T-helper 1 cell treated with Interleukin-12 subunit alpha and Interleukin-12 subunit beta and Interleukin-4 antibody, amounts not matched to agents 30 ng/mL and 1 ng/mL, for 36 hours (primary cell): ENCODE results near the gene YBX3. TPM values are rescaled to one million over a fixed set of nuclear protein-coding genes. Genes with fewer than 3 reads are reported as not detected.
"Not testable (repeated sequence)": the region's sequence is repeated elsewhere in the genome, so short reads cannot be mapped to it uniquely, and the experiment has no call there.

Source experiments
- intact Hi-C: fragments of 100-400 bp; cut with micrococcal nuclease; formaldehyde crosslinking; loops from one replicate; pipeline ENCODE4 v1.15.1; 2024
- total RNA-seq: library from RNA; stranded (reverse); gene quantifications from 2 replicates; pipeline ENCODE4 v1.2.3, GENCODE V29; 2022

YBX3 gene
- total RNA-seq: 89.2 and 92.2 TPM in 2 replicates

GRCh38 chr12:10722905-10723746 lies at the start of gene YBX3:
Gene YBX3, minus strand, starts transcription at chr12:10723323. Its CDS starts 212 bp downstream, at chr12:10723111.
- intact Hi-C loops: loop anchor here (1.0 to 10.0 kb wide), 9 partner anchors 18 to 932 kb away; partner anchors contain the start of genes CLEC2B, GABARAPL1, MAGOHB and SMIM10L1

GRCh38 chr12:10771132-10771733 lies 48.1 kb upstream of the YBX3 start:
- intact Hi-C loops: loop anchor here (1.0 to 5.0 kb wide), 4 partner anchors 428 to 1556 kb away; no protein-coding TSS in a partner anchor

- intact Hi-C loops: no loop called here
Measured at GRCh38 chr12:10759657-10760056, 36.5 kb upstream of the YBX3 start.

GRCh38 chr12:10756194-10756593 lies 33.1 kb upstream of the YBX3 start:
- intact Hi-C loops: no loop called here

DNA sequence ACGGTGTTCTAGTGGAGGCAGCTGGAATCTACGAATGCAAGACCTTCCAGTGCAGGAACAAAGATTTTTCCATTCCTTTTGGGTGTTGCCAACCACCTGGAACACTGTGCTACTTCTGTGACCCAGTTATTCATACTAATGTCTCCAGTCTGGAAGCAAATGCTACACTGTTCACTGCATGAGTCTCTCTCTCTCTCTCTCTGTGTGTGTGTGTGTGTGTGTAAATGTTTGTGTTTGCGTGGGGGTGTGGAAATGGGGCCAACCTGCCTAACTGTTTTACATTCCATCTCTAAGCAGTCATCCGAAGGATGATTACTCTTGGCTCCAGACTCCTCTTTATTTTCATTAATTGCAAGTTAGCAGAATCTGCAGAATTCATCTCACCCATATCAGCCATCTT lies 29.9 kb upstream of the YBX3 start:
- intact Hi-C loops: loop anchor here (5.0 kb wide), 2 partner anchors 391 to 444 kb away; no protein-coding TSS in a partner anchor

DNA sequence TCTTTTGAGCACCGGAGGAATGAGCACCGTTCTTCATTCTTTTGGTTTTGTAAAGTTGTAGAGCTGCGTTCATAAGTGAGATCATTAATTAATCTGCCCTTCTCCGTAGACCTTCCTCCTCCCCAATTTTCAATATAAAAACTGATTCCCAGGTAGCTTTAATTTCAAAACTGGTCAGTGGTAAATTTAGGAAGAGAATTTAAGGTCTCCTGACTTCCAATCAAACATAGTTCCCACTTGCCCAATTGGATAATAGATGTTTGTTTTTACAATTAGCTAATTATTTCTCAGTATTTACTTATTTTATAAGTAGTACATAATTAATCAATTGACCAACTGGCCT lies 27.2 kb upstream of the YBX3 start:
- intact Hi-C loops: loop anchor here (1.0 to 5.0 kb wide), 13 partner anchors 27 to 736 kb away; partner anchors contain the start of genes MAGOHB, SMIM10L1, STYK1 and YBX3

DNA sequence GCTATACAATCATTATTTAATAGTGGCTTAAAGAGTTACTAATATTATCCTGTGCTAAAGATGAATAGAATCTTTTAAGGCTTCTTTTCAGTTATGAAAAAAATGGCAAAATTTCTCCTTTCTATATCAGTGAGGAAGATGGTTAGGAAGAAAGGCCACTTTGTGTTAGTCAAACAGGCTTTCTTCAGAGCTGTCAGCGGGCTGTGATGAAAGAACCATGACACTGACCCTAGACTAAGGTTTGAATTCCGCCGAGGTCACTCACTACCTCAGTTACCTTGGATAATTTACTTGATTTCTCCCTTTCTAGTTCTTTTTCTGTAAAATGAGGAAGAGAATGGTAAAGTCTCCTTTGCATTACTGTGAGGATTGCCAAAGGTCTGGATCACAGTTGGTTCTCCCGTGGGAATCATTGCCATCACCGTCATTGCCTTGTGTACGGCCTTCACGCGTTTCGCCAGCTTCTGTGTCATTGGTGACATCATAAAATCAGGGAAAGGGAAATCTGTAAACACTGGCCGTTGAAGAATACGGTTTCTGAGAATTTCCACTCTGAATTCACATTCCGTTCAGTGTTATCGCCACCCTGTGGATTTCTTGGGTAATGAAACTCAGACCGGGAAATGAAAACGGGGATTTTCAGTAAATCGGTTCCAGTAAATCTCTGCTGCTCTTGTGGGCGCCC lies 26.7 kb upstream of the YBX3 start:
- intact Hi-C loops: loop anchor here (1.0 to 5.0 kb wide), 13 partner anchors 27 to 736 kb away; partner anchors contain the start of genes MAGOHB, SMIM10L1, STYK1 and YBX3

DNA sequence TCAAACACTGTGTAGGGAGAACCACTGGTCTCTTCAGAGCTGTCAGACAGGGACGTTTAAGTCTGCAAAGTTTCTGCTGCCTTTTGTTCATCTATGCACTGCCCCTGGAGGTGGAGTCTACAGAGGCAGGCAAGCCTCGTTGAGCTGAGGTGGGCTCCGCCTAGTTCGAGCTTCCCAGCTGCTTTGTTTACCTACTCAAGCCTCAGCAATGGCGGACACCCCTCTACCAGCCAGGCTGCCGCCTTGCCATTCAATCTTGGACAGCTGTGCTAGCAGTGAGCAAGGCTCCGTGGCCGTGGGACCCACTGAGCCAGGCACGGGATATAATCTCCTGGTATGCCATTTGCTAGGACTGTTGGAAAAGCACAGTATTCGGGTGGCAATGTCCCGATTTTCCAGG lies 24.6 kb upstream of the YBX3 start:
- intact Hi-C loops: no loop called here

GRCh38 chr12:10743420-10743819 lies 20.3 kb upstream of the YBX3 start:
- intact Hi-C loops: not testable (repeated sequence)

GRCh38 chr12:10741845-10742244 lies 18.7 kb upstream of the YBX3 start:
- intact Hi-C loops: loop anchor here (2.0 kb wide), 1 partner anchor 19 kb away; the partner anchor contains the start of gene YBX3

DNA sequence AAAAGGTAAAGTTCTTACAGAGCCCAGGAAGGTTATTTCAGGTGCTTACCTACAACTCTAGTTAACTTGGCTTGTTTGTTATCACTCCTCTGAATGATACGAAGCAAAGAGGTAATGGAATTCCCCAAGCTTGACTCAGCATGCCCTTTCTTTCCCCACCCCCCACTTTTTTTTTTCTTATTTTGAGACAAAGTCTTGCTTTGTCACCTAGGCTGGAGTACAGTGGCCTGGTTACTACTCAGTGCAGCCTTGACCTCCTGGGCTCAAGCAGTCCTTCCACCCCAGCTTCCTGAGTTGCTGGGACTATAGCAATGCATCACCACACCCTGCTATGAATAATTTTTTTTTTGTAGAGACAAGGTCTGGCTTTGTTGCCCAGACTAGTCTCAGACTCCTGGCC lies 17.1 kb upstream of the YBX3 start:
- intact Hi-C loops: loop anchor here (2.0 kb wide), 1 partner anchor 17 kb away; the partner anchor contains the start of gene YBX3

DNA sequence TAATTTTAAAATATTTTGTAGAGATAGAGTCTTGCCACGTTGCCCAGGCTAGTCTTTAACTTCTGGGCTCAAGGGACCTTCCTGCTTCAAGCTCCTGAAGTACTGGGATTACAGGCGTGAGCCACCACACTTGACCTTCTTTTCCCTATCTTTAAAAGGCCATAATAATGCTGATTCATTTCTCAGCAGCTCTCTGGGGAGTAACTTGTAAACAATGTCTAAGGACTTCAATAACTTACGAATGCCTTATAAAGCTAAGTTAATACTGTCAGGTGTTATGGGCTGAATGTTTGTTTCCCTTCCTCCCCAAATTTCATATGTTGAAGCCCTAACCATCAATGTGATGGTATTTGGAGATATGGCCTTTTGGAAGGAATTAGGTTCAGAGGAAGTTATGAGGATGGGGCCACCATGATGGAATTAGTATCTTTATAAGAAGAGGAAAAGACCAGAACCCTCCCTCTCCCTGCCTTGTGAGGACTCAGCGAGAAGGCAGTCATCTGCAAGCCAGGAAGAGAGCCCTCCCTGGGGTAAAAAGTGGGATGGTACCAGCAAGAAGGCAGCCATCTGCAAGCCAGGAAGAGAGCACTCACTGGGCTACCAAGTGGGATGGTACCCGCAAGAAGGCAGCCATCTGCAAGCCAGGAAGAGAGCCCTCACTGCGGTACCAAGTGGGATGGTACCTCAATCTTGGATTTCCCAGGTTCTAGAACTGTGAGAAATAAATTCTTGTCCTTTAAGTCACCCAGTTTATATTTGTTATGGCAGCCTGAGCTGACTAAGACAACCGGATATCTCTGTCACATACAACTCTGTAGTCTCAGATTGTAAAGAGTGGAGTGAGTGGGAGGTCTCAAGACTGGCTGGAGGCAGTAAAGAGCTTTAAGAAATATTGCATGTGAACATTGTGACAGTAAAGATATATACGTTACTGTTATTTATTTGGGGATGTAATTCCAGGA lies 16.3 kb upstream of the YBX3 start:
- intact Hi-C loops: loop anchor here (2.0 kb wide), 1 partner anchor 17 kb away; the partner anchor contains the start of gene YBX3

GRCh38 chr12:10737249-10737648 lies 14.1 kb upstream of the YBX3 start:
- intact Hi-C loops: no loop called here

DNA sequence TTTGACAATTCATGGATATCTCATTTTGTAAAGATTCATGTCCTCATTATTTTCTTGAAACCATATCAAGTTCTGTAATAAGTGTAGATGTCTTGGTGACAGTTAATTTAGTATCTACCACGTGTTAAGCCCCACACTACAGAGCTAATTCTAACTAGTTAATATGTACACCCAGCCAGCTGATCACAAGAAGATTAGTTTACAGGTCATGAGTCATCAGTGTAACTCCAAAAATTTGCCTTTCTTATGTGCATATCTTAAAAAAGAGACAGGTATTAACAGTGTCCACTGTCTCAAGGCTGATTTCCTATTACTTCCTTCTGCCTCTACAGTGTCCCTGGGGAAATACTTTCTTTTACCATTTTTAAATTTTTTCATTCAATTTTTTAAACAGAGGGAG lies 13.3 kb upstream of the YBX3 start:
- intact Hi-C loops: no loop called here

DNA sequence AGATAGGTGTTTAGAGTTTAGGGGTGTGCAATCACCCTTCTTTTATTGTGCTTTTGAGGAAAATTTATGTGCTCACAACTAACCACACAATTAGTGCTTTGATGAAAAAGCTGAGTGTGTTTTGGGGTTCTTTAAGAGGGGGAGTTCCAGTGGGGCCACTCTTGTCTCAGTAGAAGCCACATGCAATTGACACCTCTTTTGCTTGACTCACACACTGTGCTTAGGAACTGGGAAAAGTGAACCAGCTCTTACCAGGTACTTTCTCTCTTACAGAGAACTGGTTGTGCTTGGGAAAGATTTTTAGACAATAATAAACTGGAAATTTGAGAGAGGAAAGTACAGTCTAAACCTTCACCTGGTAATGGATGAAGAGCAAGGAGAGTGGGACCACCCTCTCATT lies 12.3 kb upstream of the YBX3 start:
- intact Hi-C loops: no loop called here

DNA sequence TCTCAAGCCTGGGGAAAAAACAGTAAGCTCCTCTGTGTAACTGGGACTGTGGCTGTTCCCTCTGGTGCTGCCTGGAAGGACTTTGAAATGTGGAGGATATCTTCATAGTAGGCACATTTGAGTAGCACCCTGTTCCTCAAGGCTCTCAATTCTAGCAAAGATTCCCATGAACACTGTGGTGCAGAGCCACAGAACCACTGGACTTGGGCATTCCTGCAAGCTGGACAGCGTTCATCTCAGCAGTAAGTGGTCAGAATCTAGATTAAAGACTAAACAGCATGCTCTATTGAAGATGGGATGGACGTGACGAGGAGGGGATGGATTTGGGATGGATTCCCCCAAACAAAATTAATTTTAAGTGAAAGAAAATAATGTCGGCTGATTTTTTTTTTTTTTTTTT lies 9.4 kb upstream of the YBX3 start:
- intact Hi-C loops: no loop called here

DNA sequence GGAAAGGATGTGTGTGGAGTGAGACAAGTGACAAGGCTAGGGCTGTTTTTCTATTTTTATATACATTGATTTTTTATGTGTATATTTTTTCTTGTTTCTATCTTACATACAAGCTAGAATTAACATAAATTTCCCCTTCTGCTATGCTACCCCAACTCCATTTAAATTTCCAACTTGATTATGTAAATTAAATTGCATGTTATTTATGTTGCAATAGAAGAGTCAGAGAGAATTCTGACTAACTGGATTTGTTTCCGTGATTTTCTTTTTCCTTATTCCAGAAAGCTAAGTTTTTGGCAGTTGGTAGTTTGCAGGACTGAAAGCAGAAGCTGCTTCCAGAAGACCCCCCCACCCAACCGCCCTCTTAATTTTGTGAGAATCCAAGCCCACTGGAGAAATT lies 8.9 kb upstream of the YBX3 start:
- intact Hi-C loops: no loop called here

GRCh38 chr12:10730559-10730958 lies 7.4 kb upstream of the YBX3 start:
- intact Hi-C loops: no loop called here

DNA sequence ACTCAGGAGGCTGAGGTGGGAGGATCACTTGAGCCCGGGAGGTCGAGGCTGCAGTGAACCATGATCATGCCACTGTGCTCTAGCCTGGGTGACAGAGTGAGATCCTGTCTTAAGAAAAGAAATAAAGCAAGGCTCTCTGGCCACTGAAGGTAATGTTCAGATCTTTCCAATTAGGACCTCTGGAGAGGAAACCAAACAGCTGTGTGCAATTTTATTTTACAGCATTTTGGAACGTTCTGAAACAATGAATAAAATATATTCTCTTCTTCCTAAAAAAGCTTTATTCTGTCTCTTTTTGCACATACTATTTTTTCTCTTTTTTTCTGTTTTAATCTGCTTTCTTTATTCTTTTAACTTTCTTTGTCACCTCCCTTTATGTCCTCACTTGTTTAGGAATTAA lies 5.0 kb upstream of the YBX3 start:
- intact Hi-C loops: loop anchor here (10.0 kb wide), 1 partner anchor 927 kb away; no protein-coding TSS in a partner anchor

DNA sequence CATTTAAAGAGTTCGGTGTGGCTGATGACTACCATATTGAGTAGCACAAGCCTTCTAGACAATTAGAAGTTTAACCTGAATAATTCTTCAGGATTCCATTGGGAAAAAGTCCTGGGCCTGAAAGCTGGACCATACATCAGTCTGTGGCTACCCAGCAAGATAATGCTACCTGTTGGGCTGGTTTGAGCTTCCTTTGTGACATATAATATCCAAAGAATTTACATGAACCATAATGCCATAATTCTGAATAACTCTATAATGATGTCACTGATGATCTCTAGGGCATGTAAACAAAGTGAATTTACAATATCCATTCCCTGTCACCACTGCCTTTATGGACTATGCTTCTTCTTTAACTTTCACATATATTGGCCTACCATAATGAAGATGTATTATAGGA lies 3.8 kb upstream of the YBX3 start:
- intact Hi-C loops: loop anchor here (10.0 kb wide), 1 partner anchor 928 kb away; no protein-coding TSS in a partner anchor
